A204.1 (cell line): ENCODE measurements around the gene TSHZ3.

Experiments
- FAIRE-seq: peaks from 2 replicates; lab custom pipeline; 2012; peaks lifted over from hg19 to GRCh38; lab: Jason Lieb, UNC

Gene TSHZ3

DNA sequence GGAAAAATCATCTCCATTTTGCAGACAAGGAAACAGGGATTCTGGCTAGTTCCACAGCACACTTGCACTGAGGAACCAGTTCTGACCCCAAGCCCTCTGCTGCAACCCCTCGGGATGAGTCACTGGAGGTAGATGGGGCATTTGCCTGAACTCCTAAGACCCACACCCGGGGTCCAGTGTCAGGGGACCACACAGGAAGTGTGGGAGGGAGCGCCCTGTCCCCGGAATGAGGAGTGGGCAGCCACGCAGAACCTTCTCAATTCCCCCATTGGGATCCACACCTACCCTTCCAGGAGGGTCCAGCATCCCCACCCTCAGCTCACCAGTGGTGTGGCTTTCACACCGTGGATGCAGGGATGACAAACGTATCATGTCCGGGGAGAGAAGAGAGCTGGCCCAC is 62.7 kb downstream of the TSHZ3 start:
- FAIRE-seq: no peak

DNA sequence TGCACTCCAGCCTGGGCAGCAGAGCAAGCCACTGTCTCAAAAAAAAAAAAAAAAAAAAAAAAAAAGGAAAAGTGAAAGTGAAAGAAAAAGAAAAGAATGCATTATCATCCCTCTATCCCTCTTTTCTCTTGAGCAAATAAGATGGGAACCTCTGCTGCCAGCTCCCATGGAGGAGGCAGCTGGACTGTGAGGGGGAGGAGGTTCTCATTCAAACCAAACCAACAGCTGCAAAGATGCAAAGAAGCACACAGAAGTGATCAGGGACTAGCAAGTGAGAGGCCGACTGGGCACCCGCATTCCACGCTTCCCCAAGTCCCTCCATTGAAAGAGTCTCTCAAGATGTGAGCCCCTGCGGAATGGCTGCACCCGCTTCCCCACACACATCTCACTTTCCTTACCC is 63.5 kb downstream of the TSHZ3 start:
- FAIRE-seq: no peak

DNA sequence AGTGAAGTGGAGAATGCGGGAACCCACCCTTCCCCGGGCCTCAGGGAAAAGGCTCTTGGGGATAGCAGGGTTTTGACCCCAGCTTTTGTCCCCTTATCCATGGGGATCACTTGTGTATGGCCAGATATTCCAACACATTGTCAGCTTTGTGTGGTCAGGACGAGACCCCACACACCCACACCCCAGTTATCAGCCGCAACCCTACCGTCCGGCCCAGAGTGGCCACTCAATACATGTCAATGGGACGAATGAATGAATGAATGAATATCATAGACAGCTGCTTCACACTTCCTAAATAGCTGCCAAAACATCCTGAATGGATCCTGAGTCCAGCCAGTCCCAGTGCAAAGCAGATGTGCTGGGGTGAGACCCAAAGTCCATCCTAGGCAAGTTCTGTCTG is 64.6 kb downstream of the TSHZ3 start:
- FAIRE-seq: no peak

DNA sequence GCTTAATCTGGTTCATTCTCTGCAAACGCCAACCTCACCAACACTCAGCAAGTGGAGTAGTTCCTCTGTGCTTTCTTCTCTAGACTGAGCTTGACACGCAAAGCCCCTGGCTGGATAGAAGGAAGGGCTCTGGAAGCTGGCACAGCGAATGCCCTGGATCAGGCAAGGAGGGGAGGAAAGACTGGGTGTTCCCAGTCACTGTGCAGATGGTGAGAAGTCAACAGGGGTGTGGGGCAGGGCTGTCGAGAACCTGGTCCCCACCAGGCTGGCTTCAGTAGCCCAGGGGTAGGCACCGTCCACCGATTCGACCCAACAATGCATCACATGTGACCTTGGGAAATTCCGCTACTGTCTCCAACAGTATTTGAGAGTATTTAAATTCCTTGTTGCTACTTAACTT is 65.5 kb downstream of the TSHZ3 start:
- no peak for FAIRE-seq

DNA sequence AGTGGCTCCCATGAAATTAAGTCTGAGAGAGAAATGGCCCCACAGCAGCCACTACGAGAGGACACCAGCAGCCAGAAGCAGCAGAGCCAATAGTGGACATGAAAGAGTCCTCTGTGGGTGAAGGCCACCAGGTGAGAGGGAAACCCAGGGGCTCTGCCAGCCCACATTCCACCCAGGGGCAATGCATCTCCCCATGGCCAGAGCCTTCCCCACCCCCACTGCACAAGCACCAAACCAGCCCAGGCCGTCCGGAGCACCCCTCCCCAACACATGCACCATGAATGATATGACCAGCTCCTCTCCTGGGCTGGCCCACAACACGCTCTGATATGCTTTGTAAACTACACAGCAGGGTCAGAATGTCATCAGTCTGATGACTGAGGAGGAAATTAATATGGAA is 66.9 kb downstream of the TSHZ3 start:
- no peak for FAIRE-seq

DNA sequence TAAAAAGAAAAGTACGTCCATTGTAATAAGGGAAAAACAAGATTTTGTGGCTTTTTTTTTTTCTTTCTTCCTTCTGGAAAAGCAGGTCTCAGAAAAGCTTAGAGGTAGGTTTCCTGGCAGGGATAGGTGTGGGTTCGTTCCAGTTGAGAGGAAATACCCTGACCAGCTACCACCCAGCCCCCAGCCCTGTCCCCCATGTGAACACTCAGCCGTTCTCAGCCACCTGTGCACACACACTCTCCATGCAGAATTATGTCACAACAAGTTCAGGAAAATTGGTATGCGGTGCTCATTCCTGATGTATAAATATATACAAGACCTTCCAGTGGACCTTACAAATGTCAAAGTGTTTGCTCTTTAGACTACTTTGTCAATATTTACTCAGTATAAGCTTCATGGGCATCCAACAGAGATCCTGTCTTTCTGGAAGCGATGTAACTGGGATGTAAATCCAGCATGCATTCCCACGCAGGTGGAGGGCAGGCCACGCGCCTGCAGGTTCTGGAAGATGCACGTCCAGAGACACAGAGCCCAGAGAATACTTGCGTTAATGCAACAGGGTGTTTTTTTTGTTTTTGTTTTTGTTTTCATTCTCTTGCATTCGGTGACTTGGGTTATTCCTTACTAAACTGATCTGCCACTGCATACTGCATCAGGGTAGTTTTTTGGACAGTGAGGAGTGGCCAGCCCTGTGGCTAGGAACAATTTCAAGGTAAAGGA is 68.8 kb downstream of the TSHZ3 start:
- no peak for FAIRE-seq

DNA sequence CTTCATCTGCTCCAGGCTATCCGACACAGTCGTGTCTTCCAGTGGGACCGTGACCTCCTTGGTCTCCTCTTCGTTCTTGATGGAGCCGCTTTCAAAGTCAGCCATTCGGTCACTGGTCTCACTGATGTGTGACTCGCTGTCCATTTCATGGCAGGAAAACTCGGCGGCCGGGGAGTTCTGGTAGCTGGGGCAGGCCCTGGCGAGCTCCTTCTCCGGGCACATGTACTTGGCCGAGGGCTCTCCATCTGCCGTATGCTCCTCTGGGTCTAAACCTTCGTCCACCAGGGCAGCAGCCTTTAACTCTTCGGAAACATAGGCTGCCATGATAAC is 69.8 kb downstream of the TSHZ3 start:
- no peak for FAIRE-seq

DNA sequence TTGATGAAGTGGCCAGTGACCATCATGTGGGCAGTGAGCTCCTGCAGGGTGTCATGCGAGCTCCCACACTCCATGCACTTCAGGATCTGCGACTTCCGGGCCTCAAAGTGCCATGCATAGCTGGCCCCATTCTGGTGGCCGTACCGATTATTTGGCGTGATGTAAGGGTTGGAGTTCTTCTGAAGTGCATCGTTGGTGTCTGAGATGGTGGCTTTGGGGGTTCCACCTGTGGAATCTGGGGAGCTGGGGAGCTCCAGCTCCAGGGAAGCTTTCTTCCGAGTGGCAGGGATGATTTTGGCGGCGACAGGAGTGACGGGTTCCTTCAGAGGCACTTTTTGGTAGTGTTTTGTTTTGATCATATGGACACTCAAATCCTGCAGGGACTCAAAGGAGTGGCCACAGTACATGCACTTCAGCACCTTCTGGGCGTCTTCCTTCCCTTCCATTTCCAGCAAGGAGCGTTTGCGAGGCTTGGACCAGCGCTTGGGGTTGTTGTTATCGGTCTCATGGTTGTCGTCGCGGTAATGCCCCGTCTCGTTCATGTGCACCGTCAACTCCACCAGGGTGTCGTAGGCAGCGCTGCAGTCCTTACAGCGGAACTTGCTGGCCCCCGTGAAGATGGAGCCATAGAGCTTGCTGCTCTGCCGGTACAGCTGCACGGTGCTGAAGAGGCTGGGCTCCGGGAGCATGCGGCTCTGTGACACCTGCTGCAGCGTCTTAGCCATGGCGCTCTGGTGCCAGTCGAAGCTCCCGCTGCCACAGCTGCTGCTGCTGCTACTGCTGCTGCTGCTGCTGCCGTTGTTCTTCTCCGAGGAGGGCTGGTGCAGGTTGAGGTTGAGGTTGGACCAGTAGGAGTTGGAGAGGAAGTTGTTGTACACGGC is 70.4 kb downstream of the TSHZ3 start:
- FAIRE-seq: no peak

DNA sequence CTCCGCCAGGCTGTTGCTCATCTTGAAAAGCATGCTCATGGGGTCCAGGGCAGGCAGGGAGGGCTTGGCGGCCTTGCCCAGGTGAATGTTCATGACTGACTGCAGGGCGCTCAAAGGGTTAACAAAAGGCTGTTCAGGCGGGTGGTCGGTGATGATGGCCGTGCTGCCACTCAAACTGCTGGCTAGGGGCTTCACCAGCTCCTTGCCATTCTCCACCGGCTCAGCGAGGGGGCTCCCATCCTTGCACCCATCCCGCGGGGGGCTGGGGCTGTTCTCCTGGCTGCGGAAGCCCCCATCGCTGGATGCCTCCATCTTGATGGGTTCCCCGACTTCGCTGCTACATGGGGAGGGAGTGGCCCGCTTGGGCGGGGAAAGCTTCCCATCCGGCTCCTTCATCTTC is 71.7 kb downstream of the TSHZ3 start:
- no peak for FAIRE-seq

DNA sequence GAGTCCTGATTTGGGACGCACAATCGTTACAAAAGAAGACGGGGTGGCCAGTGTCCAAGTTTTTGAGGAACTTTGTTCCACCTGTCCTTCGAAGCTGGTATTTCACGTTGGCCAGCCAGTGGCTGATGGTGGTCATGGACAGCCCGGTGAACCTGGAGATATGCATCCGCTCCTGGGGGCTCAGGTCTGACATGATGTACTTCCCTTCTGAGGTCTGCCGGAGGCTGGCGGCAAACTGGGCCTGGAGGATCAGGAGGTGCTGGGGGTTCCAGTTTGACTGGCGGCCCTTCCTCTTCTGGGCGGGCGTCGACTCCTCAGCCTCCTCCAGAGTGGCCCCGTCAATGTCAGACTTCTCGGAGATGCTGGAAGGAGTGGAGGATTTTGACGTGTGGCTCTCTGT is 72.4 kb downstream of the TSHZ3 start:
- FAIRE-seq: no peak

DNA sequence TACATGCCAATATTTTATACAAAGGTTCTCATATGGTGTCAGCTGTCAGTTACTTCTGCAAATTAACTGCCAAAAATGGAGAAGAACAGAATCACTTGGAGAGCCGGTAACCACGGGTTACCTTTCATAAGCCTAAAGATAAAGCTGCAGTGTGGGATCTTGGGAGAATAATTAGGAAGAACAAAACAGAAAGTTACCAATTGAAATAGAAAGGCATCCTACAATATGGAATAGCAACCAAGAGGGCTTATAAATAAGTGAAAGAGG is 74.2 kb downstream of the TSHZ3 start:
- no peak for FAIRE-seq

DNA sequence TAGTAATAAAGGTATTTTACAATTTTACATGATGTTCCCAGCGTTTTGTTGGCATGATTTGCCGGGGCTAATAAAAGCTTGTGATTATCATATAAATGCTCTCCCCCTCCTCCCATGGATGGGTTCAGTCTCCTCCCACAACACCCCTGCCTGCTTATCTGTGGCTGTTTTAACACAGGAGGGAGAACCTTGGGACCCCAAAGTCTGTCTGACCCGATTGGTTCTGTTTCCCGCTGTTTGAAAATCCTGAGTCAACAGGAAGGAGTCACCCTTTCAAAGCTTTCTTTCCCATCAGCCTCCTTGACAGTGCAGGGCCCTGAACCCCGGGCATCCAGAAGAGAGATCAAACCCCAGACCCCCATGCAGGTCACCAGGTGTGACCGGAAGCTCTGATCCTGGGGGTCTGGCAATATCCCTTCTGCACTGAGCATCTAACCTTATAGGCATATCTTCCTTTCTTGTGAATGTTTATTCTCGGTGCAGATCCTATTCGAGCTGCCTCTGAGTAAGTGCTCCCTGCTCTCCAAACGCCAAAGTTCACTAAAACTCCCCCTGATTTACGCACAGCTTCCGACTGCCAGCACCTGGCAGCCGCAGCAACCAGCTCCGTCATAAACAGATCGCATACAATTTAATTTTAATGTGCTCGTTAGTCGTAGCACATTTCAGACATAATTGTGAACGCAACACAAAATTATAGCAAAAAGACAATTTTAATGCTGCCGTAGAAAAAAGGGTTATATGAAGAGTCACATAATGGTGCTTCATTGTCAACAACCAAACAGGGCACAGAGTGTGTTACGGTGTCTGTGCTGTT is 74.8 kb downstream of the TSHZ3 start:
- FAIRE-seq: no peak

DNA sequence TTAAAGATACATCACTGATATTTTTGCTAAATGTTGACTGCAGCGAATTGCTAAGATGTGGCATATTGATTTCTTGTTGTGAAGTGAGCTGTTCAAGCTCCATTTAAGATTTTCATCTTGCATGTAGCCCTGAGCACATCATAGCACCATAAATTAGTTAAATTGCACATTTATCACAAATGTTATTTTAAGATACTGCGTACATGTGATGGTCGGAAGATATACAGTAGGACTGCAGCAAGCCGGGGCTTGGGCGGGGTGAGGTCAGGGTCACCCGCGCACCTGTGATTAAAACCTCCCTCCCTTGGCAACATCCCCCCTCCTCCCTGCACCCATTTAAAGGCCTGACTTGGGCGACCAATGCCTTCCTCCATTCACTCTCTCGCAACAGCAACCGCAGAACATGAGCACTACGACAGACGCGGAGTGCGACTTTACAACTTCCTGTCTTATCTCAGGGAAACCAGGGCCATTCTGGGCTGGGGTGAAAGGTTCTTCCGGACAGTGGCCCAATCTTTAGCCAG is 76.6 kb downstream of the TSHZ3 start:
- FAIRE-seq: no peak

DNA sequence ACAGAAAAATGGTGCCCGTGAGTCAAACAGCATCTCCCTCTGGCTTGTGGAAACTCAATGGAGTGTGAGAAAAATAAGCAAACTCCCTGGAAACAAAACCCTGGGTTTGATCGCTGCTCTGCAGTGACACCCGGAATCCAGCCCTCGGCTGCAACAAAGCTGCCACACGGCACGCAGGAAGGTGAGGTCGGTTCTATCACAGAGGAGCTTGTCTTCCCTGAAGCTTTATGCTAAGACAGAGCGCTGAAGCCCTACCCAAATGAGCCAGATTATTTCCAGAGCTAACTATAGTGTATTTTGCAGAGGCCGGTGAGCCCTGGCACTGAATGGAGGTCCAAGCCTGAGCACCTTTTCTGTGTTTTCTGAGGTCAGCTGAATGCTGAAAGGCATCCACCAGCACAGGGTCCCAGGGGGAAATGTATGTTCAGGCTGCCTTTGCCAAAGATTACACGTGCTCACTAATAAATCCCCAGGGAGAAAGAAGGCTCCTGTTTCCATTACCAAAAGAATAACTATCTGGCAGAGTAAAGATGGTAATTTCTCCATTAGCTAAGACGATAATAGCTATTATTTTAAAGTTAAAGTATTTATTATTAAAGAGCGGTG is 77.8 kb downstream of the TSHZ3 start:
- FAIRE-seq: no peak

DNA sequence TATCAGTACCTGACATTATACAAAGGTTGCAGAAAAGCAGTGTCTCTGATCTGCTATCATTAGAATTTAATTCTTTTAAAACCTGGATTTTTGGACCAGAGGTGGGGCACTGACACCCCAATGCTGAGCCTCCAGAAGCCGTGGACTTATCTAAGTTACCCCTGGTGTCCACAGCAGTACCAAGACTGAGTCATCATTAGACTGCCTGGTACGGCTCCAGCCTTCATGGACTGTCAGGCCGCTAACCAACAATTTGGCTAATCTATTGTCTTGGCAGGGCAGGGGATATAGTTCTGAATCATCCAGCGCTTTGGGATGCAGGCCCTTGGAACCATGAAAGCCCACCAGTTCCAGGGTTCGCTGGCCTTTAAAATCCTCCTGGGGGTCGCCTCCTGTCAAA is 78.3 kb downstream of the TSHZ3 start:
- no peak for FAIRE-seq

DNA sequence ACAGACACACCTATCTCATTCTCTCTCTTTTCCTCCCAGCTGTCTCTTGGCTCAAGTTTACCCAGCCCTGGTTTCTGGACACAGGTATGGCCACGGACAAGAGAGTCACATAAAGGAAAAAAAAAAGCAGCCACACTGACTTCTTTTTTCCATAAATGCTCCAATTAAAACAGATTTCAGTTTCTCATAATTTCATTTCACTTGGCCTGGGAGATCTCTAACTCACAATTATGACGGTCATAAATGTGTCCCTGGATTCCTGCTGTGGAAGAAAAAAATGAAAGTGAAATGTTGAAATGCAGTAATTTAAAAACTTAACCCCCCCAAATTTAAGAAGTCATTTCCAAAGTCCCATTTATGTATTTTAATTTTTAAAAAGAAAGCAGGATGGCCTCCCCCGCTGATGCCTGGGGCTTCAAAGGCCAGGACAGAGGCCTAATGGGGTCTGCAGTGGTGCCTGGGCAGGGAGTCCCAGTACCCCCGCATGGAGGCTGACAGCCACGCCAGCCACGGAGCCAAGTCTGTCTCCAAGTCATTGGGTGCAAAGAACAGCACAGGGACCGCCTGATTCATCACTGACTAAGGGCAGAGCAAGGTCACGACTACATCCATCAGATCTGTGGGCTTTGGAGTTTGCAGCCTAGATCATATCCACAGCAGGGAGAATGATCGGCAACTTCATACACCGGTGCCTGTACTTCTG is 79.7 kb downstream of the TSHZ3 start:
- no peak for FAIRE-seq

DNA sequence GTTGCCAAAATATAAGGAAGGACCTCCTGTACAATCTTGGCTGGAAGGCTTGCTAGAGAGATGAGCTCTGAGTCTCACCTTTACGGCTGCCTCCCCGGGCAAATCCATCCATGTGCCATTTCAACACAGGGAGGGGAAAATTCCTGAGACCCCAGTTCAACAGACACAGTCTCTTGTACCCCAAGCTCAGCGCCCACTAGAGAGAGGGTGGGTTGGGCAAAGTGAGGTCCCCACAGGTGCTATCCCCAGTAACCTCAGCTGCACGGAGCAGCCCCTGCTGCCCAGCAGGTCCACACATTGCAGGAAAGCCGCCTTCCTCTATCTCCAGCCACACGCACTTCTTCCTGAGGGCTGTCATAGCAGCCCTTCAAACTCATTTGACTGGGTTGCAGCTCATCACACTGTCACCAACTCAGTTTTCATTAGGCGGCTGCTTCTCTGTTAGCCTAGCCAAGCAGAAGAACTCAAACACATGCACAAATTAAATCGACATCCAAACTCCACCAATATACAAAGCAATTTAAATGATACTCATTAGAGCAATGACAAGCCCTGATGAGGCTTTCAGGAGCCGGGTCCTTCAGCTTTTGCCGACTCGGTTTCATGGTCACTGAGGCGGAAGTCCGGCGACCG is 80.4 kb downstream of the TSHZ3 start:
- no peak for FAIRE-seq

DNA sequence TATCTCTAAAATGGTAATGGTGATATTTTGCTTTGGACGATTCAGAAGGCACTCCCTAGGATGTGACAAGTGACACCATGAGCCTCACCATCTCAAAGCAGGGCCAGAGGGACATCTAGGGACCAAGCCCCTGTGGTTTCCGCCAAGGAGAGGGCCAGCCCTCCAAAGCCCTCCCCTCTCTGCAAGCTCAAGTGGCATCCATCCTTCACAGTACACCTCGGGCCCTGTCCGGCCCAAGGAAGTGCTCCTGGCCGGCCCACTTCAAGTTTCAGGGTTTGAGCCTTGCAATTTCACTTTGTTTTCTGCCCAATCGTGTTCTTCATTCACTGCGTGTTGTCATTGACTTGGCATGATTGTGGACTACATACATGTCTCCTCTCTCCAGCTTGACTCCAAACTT is 82.5 kb downstream of the TSHZ3 start:
- FAIRE-seq: no peak

DNA sequence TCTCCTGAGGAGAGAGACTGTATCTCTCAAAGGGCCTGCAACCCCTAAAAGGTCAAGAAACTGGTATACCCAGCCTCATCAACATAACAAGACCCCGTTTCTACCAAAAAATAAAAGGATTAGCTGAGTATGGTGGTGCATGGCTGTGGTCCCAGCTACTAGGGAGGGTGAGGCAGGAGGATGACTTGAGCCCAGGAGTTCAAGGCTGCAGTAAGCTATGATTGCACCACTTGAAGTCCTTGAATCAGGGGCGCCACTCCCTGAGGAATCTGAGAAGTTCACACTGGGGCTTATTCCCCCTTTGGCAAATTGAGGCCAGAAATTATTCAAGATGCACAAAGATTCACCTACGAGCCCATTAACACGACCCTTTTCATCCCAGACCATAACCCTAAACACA is 83.0 kb downstream of the TSHZ3 start:
- FAIRE-seq: no peak

DNA sequence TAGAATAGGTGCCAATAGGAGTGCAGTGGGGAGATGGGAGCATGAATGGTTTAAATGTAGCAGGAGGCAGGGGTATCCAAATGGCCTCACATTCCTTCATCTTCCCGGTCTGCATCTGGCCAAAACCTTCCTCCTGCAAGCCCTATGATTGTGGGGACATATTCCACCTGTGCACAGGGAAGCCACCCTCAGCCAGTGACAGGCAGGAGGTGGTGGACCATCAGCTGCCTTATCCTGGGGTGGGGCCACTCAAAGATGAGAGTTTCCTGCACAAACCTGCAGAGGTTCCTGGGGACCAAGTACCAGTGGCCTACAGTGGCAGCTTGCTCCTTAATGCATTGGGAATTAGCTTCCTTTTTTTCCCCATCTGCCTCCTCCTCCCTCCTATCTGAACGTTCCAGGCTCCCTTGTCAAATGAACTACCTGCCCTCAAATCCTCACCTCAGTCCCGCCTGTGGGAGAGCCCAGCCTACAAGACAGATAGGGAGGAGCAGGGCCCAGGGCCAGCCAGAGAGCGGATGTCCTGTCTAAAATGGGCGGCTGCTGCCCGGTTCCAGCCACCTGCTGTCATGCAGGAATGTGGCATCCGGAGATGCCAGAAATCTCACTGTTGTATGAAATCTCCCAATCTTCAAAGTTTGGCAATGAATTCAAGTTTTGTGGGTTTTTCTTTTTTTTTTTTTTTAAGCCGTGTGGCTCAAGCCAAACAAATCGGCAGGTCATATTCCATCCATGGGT is 85.0 kb downstream of the TSHZ3 start:
- FAIRE-seq: no peak

DNA sequence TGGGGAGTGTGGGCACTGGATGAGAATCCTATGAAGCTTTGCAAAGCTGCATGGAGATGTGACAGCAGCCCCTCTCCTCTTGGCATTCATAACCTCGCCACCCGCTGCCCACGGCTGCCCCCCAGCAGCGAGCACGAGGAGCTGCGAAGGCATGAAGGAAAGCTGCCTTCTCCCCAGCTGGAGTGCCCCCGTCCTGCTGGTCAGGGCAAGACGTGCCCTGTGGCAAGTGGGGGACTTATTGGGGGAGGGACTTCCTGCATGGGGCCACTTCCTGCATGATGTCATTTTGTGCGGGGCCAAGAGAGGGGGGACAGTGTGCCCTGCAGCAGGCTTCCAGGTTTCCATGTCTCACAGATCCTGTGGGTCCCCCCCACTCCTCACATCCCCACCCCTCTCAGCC is 85.9 kb downstream of the TSHZ3 start:
- no peak for FAIRE-seq
